ENCODE results near the gene CCDC178. TPM values are rescaled to one million over a fixed set of nuclear protein-coding genes. Genes with fewer than 3 reads are reported as not detected.

CCDC178 gene
- total and polyA plus RNA-seq, 2 experiments from 2014 or later: 1.3 TPM; not detected in 1

- Histone ChIP-seq H3K79me2 (no peaks in the 10 kb centered on the region), H3K27me3 (no peaks in the 10 kb centered on the region), H3K27ac (no peak overlapping the region), H3K9me3 (ENCODE audit: low read depth) (no peaks in the 10 kb centered on the region), H3K9me2 (replicated peaks; ENCODE audit: insufficient read depth) (no peaks in the 10 kb centered on the region), H3K4me3 (no peak overlapping the region), H3K36me3 (replicated peaks; ENCODE audit: insufficient read depth, low read depth) (no peaks in the 10 kb centered on the region), H3K4me1 (ENCODE audit: insufficient read depth) (no peaks in the 10 kb centered on the region), H3K4me2 (no peak overlapping the region), H4K20me1 (ENCODE audit: insufficient read depth, poor library complexity, severe bottlenecking) (no peaks in the 10 kb centered on the region), H2AFZ (no peak overlapping the region)
- 80% methylated on average over 2 of the region's 2 CpGs for WGBS (ENCODE audit: low lambda C conversion rate, missing lambda C conversion rate)
- DNase-seq (ENCODE audit: low spot score): no peak
- TF ChIP-seq EZH2 (IDR thresholded peaks at IDR 0.05; ENCODE audit: borderline replicate concordance) (no peak), CTCF (IDR thresholded peaks at IDR 0.05; ENCODE audit: poor library complexity) (no peak)
These were observed 29.7 kb upstream of the CCDC178 start for GRCh38 chr18:33470216-33470615.

- H3K79me2 ChIP-seq: no peaks in the 10 kb centered on the region
- TF ChIP-seq EZH2phosphoT487 (IDR thresholded peaks at IDR 0.05; ENCODE audit: low read depth, severe bottlenecking, unreplicated experiment) (no peak), CTCF (IDR thresholded peaks at IDR 0.05; ENCODE audit: poor library complexity) (no peak), EZH2 (IDR thresholded peaks at IDR 0.05; ENCODE audit: borderline replicate concordance) (no peak)
- no peak overlapping the region for H3K4me3 ChIP-seq
- no peaks in the 10 kb centered on the region for H3K9me2 ChIP-seq (replicated peaks; ENCODE audit: insufficient read depth)
- no peak overlapping the region for H3K4me2 ChIP-seq
- DNase-seq (ENCODE audit: low spot score): no peak
- no peaks in the 10 kb centered on the region for H3K36me3 ChIP-seq (replicated peaks; ENCODE audit: insufficient read depth, low read depth)
- H2AFZ ChIP-seq: no peak overlapping the region
- H3K9me3 ChIP-seq (ENCODE audit: low read depth): no peaks in the 10 kb centered on the region
- H4K20me1 ChIP-seq (ENCODE audit: insufficient read depth, poor library complexity, severe bottlenecking): no peaks in the 10 kb centered on the region
- 64% methylated on average over 3 of the region's 3 CpGs for WGBS (ENCODE audit: low lambda C conversion rate, missing lambda C conversion rate)
- H3K27me3 ChIP-seq: no peaks in the 10 kb centered on the region
- H3K27ac ChIP-seq: no peak overlapping the region
- H3K4me1 ChIP-seq (ENCODE audit: insufficient read depth): no peaks in the 10 kb centered on the region
These were observed 29.2 kb upstream of the CCDC178 start for GRCh38 chr18:33469699-33470098.

GRCh38 chr18:33467531-33467930 lies 27.0 kb upstream of the CCDC178 start:
- no peaks in the 10 kb centered on the region for H3K9me3 ChIP-seq (ENCODE audit: low read depth)
- no peak for DNase-seq (ENCODE audit: low spot score)
- no peak overlapping the region for H2AFZ ChIP-seq
- no peak overlapping the region for H3K27ac ChIP-seq
- no peak overlapping the region for H3K4me2 ChIP-seq
- TF ChIP-seq EZH2 (IDR thresholded peaks at IDR 0.05; ENCODE audit: borderline replicate concordance) (no peak), EZH2phosphoT487 (IDR thresholded peaks at IDR 0.05; ENCODE audit: low read depth, severe bottlenecking, unreplicated experiment) (no peak), CTCF (IDR thresholded peaks at IDR 0.05; ENCODE audit: poor library complexity) (no peak)
- H3K9me2 ChIP-seq (replicated peaks; ENCODE audit: insufficient read depth): no peaks in the 10 kb centered on the region
- no peaks in the 10 kb centered on the region for H3K79me2 ChIP-seq
- 89% methylated on average over 1 of the region's 1 CpG for WGBS (ENCODE audit: low lambda C conversion rate, missing lambda C conversion rate)
- H3K4me1 ChIP-seq (ENCODE audit: insufficient read depth): no peaks in the 10 kb centered on the region
- no peaks in the 10 kb centered on the region for H4K20me1 ChIP-seq (ENCODE audit: insufficient read depth, poor library complexity, severe bottlenecking)
- H3K27me3 ChIP-seq: no peaks in the 10 kb centered on the region
- no peak overlapping the region for H3K4me3 ChIP-seq
- H3K36me3 ChIP-seq (replicated peaks; ENCODE audit: insufficient read depth, low read depth): no peaks in the 10 kb centered on the region

GRCh38 chr18:33466822-33467221 lies 26.3 kb upstream of the CCDC178 start:
- H3K27me3 ChIP-seq: no peaks in the 10 kb centered on the region
- H3K9me2 ChIP-seq (replicated peaks; ENCODE audit: insufficient read depth): no peaks in the 10 kb centered on the region
- H3K4me3 ChIP-seq: no peak overlapping the region
- H3K9me3 ChIP-seq (ENCODE audit: low read depth): no peaks in the 10 kb centered on the region
- no peak for DNase-seq (ENCODE audit: low spot score)
- no peak overlapping the region for H2AFZ ChIP-seq
- no peaks in the 10 kb centered on the region for H3K4me1 ChIP-seq (ENCODE audit: insufficient read depth)
- 92% methylated on average over 1 of the region's 1 CpG for WGBS (ENCODE audit: low lambda C conversion rate, missing lambda C conversion rate)
- no peaks in the 10 kb centered on the region for H3K79me2 ChIP-seq
- no peak overlapping the region for H3K27ac ChIP-seq
- H3K36me3 ChIP-seq (replicated peaks; ENCODE audit: insufficient read depth, low read depth): no peaks in the 10 kb centered on the region
- no peak overlapping the region for H3K4me2 ChIP-seq
- H4K20me1 ChIP-seq (ENCODE audit: insufficient read depth, poor library complexity, severe bottlenecking): no peaks in the 10 kb centered on the region
- no peak for TF ChIP-seq EZH2 (IDR thresholded peaks at IDR 0.05; ENCODE audit: borderline replicate concordance)
